PC-9 (cell line): ENCODE measurements around the gene PAK6.

Experiments used
- EZH2 ChIP-seq: fragments of 200-600 bp; sonication (generic); IDR thresholded peaks from 2 replicates; pipeline ENCODE4 v1.8.0; 2017; ENCODE audit warnings: antibody characterized with exemption, low read depth
- TF ChIP-seq, protein P1 (sequence below): fragments of 200-600 bp; sonication (generic); conservative IDR thresholded peaks from 2 replicates; pipeline ENCODE4 v1.6.1; 2017; ENCODE audit warnings: mixed run types, antibody characterized with exemption, mild to moderate bottlenecking, moderate library complexity

- TF ChIP-seq EZH2 = no peak
- TF ChIP-seq, protein P1, sequence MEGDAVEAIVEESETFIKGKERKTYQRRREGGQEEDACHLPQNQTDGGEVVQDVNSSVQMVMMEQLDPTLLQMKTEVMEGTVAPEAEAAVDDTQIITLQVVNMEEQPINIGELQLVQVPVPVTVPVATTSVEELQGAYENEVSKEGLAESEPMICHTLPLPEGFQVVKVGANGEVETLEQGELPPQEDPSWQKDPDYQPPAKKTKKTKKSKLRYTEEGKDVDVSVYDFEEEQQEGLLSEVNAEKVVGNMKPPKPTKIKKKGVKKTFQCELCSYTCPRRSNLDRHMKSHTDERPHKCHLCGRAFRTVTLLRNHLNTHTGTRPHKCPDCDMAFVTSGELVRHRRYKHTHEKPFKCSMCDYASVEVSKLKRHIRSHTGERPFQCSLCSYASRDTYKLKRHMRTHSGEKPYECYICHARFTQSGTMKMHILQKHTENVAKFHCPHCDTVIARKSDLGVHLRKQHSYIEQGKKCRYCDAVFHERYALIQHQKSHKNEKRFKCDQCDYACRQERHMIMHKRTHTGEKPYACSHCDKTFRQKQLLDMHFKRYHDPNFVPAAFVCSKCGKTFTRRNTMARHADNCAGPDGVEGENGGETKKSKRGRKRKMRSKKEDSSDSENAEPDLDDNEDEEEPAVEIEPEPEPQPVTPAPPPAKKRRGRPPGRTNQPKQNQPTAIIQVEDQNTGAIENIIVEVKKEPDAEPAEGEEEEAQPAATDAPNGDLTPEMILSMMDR = no peak
These were observed 75.9 kb downstream of the PAK6 start for GRCh38 chr15:40314723-40315276.
